Tibial artery (tissue), 4 donors: ENCODE data around the gene NKX1-2.
A peak's percentile ranks its signal among the peaks of the same experiment; 100 is the strongest.
"Not testable (repeated sequence)": the region's sequence is repeated elsewhere in the genome, so short reads cannot be mapped to it uniquely, and the experiment has no call there.

ENCODE experiments used
- DNase-seq, 2 donors: peaks; one replicate each; pipeline ENCODE4 v3.0.0-alpha.2; 2019
- H3K27ac ChIP-seq, 2 donors: fragments of 200-600 bp; sonication (generic) in 1 of 2; 1 replicate in 1 of 2; 2 replicates in 1 of 2; pipeline ENCODE4 v1.5.1; 2018 to 2019; ENCODE audit warnings: mild to moderate bottlenecking in 1 of 2
- H3K27me3 ChIP-seq, 2 donors: fragments of 200-600 bp; sonication (generic) in 1 of 2; one replicate each; pipeline versions ENCODE4 v1.5.1 to v1.6.0; 2016 to 2019
- H3K36me3 ChIP-seq, 3 donors: fragments of 200-600 bp; sonication (generic) in 2 of 3; one replicate each; pipeline ENCODE4 v1.5.1; 2016 to 2019; ENCODE audit warnings: mild to moderate bottlenecking in 2 of 3
- H3K4me1 ChIP-seq, 4 donors: fragments of 200-600 bp; sonication (generic) in 2 of 4; 1 replicate in 3 of 4; 2 replicates in 1 of 4; pipeline ENCODE4 v1.5.1; 2016 to 2019
- H3K4me3 ChIP-seq, 2 donors: fragments of 200-600 bp; sonication (generic) in 1 of 2; 1 replicate in 1 of 2; 2 replicates in 1 of 2; pipeline ENCODE4 v1.5.1; 2018 to 2019; ENCODE audit warnings: mild to moderate bottlenecking in 2 of 2
- H3K9me3 ChIP-seq, 3 donors: fragments of 200-600 bp; sonication (generic) in 1 of 3; one replicate each; pipeline ENCODE4 v1.5.1; 2016 to 2019
- CTCF ChIP-seq, 2 experiments: fragments of 200-600 bp in 1 of 2; fragments of 450-650 bp in 1 of 2; IDR thresholded peaks; one replicate each; pipeline ENCODE4 v1.5.1; 2017 to 2019; ENCODE audit warnings: antibody characterized with exemption in 2 of 2, mild to moderate bottlenecking in 1 of 2, moderate library complexity in 1 of 2
- intact Hi-C: fragments of 100-400 bp; cut with DNase I; formaldehyde crosslinking; loops from one replicate; pipeline ENCODE4 v1.15.0; 2023; ENCODE audit warnings: low total_unique reads

Gene NKX1-2

DNA sequence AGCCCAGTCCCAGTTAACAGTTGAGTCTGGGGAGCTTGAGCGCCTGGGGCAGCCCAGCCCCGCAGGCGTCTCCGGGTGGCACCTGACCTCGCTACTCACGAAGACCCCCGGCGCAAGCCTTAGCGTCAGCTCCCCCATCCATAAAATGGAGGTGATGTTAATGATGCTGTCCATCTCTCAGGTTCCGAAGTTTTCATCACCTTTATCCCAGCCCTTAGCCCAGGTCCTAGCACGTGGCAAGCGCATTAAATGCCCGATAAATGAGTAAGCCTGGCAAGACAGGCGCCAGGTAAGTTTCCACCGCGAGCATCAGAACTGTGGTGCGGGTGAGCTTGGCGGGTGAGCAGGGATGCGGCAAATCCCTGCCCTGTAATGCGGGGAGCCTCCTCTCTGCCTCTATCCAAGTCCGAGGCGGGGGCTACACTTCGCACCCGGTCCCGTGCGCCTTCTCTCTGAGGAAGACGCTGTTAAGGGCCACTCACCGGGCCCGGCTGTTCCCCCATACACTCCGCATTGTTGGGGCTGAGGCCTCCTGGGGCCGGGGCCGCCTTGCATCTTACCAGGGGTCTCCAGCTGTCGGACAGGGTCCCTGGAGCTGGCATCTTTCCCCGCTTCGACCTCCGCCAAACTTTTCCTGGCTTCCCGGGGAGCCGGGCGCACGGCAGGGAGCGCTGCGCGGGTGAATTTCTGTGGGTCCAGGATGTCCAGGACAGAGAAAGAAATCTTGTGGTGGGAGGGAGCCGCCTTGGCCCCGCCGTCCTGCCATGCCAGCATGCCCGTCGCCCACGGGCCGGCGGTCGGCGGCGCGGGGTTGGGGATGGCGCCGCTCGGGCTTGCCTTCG is 444 bp downstream of the NKX1-2 start:
- no peaks in the 10 kb centered on the region for H3K9me3 ChIP-seq
- no peak for DNase-seq
- no peak for TF ChIP-seq CTCF (IDR thresholded peaks at IDR 0.05)
- H3K27me3 ChIP-seq = peaks cover 4 to 88% of the 10 kb centered on the region in 2 donors
- peak overlapping the region in 1 of 2 donors; percentile 35 for H3K4me3 ChIP-seq
- H3K27ac ChIP-seq = no peak overlapping the region
- H3K4me1 ChIP-seq = peaks cover 0 to 35% (median 32%) of the 10 kb centered on the region in 4 donors
- H3K36me3 ChIP-seq = no peaks in the 10 kb centered on the region
- intact Hi-C loops = no loop called here

GRCh38 chr10:124448696-124449169 is 1.1 kb downstream of the NKX1-2 start:
- Histone ChIP-seq H3K4me1 (peaks cover 0 to 35% (median 32%) of the 10 kb centered on the region in 4 donors), H3K27me3 (peaks cover 4 to 89% of the 10 kb centered on the region in 2 donors), H3K4me3 (no peak overlapping the region), H3K9me3 (no peaks in the 10 kb centered on the region), H3K27ac (no peak overlapping the region), H3K36me3 (no peaks in the 10 kb centered on the region)
- no peak for DNase-seq
- TF ChIP-seq CTCF (IDR thresholded peaks at IDR 0.05) = no peak
- intact Hi-C loops = no loop called here

DNA sequence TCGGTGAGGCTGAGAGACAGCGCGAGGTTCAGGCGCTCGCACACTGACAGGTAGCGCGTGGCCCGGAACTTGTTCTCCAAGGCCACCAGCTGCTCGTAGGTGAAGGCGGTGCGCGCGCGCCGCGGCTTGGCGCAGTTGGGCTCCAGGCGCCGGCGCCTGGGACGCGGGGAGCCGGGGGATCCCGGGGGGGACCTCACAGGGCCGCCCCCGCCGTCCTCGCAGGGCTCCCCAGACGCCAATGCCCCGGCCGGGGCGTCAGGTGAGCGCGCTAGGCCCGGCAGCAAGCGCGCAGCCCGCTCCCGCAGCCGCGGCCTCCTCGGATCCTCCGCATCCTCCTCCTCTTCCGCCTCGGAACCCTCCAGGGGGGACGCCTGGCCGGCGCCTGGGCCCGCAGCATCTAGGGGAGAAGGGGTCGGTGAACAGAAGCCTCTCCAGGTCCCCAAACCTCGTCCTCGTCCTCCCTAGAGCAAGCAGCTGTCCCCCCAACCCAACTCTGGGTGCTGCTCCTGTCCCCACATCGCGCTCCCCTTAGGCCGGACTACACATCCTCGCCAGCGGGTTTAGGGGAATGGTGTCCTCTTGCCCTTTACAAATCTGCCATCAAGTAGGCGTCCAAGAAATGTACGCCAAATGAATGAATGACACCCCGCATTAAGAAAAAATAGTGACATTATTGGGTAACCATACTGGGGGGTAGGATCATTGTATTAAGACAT is 1.9 kb downstream of the NKX1-2 start:
- Histone ChIP-seq H3K27ac (no peak overlapping the region), H3K9me3 (no peaks in the 10 kb centered on the region), H3K27me3 (peaks cover 4 to 87% of the 10 kb centered on the region in 2 donors), H3K4me1 (peaks cover 0 to 35% (median 32%) of the 10 kb centered on the region in 4 donors), H3K36me3 (no peaks in the 10 kb centered on the region), H3K4me3 (peak overlapping the region in 1 of 2 donors; percentile 23)
- intact Hi-C loops = no loop called here
- no peak for TF ChIP-seq CTCF (IDR thresholded peaks at IDR 0.05)
- no peak for DNase-seq

DNA sequence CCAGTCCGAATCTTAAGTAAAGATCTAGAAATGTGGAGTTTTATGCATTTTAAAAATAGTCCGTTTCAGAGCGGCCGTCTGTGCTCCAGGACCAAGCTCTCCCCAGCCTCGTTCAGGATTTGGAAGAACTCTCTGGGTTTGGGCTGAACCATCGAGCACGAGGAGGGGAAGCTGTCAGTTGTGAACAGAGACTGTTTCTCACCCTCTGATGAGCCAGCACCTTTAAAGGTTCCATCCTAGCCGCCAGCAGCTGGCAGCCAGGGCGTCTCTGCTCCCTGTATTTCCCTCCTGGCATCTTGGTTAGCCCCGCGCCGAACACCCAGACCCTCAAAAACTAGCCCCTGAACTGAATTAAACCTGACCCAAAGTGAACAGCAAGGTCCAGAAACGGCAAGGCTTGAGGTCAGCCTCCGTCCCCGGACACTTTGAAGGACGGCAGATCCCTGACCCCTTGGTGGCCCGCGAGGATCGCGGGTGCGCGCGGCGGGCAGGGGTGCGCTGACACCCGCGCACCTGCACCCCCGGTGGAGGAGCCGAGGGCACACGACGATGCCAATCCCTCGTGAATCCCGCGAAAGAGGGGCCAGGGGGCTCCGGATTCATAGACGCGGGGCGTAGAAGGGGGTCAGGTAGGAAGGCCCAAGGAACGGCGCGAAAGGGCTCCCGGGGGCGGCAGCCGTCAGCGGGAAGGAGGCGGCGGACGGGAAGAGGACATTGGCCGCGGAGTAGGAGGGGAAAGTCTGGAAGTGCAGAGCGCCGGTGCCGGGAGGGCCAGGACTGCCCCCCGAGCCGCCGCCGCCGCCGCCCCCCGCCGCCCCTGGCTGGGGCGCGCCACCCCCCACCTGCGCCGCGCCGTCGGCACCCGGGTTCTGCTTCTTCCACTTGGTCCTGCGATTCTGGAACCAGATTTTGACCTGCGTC is 2.7 kb downstream of the NKX1-2 start:
- no peak for TF ChIP-seq CTCF (IDR thresholded peaks at IDR 0.05)
- DNase-seq = no peak

GRCh38 chr10:124441694-124442093 is 8.1 kb downstream of the NKX1-2 start:
- H3K4me1 ChIP-seq, H3K9me3 ChIP-seq, H3K27ac ChIP-seq, intact Hi-C loops, H3K4me3 ChIP-seq, H3K36me3 ChIP-seq, DNase-seq: not testable (repeated sequence)
- H3K27me3 ChIP-seq = peaks cover 0 to 32% of the 10 kb centered on the region in 2 donors

More for the DNA sequence above, 2.7 kb downstream of the NKX1-2 start:
- Histone ChIP-seq H3K36me3 (no peaks in the 10 kb centered on the region), H3K4me1 (peaks cover 0 to 35% (median 32%) of the 10 kb centered on the region in 4 donors), H3K27ac (no peak overlapping the region), H3K9me3 (no peaks in the 10 kb centered on the region), H3K27me3 (peaks cover 4 to 80% of the 10 kb centered on the region in 2 donors), H3K4me3 (peak overlapping the region in 1 of 2 donors; percentile 23)
- intact Hi-C loops = no loop called here
